Esophagus squamous epithelium (tissue), 4 donors: ENCODE measurements around the gene SPACA6.

Source experiments
- POLR2A ChIP-seq, 4 donors: fragments of 450-650 bp; IDR thresholded peaks; one replicate each; pipeline ENCODE4 v1.6.1; 2017; ENCODE audit warnings: antibody characterized with exemption in 4 of 4, mild to moderate bottlenecking in 4 of 4, moderate library complexity in 3 of 4
- TF ChIP-seq, protein P1 (sequence below), 6 experiments: fragments of 450-650 bp in 4 of 6; fragments of 200-600 bp in 2 of 6; sonication (generic) in 2 of 6; IDR thresholded peaks; one replicate each; pipeline ENCODE4 v1.5.1; 2016 to 2019; ENCODE audit warnings: antibody characterized with exemption in 6 of 6, mild to moderate bottlenecking in 4 of 6, moderate library complexity in 4 of 6

DNA sequence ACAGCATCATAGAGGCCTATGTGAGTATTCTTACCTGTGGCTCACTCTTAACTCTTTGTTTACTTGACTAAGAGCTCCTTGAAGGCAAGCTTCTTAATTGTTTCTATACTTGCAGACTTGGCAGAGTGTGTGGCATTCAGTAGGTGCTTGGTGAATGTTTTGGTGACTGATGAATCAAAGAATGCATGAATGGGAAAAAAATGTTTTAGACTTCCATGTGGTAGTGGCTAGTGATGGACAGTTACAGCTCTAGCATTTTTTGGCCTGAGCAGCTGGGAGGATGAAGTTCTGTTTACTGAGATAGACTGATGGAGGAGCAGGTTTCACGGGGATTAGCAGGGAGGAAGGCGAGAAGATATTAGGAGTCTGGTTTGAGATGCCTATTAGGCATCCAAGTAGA, 17.0 kb downstream of the SPACA6 start:
- TF ChIP-seq, protein P1, sequence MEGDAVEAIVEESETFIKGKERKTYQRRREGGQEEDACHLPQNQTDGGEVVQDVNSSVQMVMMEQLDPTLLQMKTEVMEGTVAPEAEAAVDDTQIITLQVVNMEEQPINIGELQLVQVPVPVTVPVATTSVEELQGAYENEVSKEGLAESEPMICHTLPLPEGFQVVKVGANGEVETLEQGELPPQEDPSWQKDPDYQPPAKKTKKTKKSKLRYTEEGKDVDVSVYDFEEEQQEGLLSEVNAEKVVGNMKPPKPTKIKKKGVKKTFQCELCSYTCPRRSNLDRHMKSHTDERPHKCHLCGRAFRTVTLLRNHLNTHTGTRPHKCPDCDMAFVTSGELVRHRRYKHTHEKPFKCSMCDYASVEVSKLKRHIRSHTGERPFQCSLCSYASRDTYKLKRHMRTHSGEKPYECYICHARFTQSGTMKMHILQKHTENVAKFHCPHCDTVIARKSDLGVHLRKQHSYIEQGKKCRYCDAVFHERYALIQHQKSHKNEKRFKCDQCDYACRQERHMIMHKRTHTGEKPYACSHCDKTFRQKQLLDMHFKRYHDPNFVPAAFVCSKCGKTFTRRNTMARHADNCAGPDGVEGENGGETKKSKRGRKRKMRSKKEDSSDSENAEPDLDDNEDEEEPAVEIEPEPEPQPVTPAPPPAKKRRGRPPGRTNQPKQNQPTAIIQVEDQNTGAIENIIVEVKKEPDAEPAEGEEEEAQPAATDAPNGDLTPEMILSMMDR (IDR thresholded peaks at IDR 0.05): no peak
- TF ChIP-seq POLR2A (IDR thresholded peaks at IDR 0.05): no peak
